ENCODE measurements around the gene AVEN. TPM values are rescaled to one million over a fixed set of nuclear protein-coding genes. Genes with fewer than 3 reads are reported as not detected.

Gene AVEN
- total RNA-seq, 1 donor: 34.7 TPM

DNA sequence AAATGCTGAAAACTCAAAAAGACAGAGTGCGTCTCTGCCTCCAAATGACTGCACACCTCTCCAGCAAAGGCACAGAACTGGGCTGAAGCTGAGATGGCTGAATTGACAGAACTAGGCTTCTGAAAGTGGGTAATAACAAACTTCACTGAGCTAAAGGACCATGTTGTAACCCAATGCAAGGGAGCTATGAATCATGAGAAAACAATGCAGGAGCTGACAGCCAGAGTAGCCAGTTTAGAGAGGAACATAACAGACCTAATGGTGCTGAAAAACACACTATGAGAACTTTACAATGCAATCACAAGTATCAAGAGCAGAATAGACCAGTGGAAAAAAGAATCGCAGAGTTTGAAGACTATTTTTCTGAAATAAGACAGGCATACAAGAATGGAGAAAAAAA lies 10.1 kb upstream of the AVEN start:
- Histone ChIP-seq H3K79me2 (ENCODE audit: insufficient read depth, low read length) (no peaks in the 10 kb centered on the region), H3K4me3 (ENCODE audit: insufficient read depth, low read length) (no peak overlapping the region), H3K36me3 (ENCODE audit: insufficient read depth, low read length) (no peaks in the 10 kb centered on the region), H3K27me3 (ENCODE audit: insufficient read depth, low read length) (no peaks in the 10 kb centered on the region), H3K9me3 (ENCODE audit: low read depth, low read length) (no peaks in the 10 kb centered on the region), H3K4me1 (ENCODE audit: insufficient read depth, low read length) (peaks cover 33% of the 10 kb centered on the region), H3K4me2 (ENCODE audit: insufficient read depth, low read length) (peak overlapping the region; percentile 66), H2AFZ (ENCODE audit: low read length) (no peak overlapping the region), H4K20me1 (ENCODE audit: insufficient read depth, low read length) (no peaks in the 10 kb centered on the region), H3K27ac (ENCODE audit: low read depth, low read length) (peak overlapping the region; percentile 92)
- peak; percentile 25 for DNase-seq (ENCODE audit: insufficient read length, low spot score, missing footprints)
- no peak for TF ChIP-seq CTCF (IDR thresholded peaks at IDR 0.05; ENCODE audit: extremely low read depth, low read depth, low read length)

DNA sequence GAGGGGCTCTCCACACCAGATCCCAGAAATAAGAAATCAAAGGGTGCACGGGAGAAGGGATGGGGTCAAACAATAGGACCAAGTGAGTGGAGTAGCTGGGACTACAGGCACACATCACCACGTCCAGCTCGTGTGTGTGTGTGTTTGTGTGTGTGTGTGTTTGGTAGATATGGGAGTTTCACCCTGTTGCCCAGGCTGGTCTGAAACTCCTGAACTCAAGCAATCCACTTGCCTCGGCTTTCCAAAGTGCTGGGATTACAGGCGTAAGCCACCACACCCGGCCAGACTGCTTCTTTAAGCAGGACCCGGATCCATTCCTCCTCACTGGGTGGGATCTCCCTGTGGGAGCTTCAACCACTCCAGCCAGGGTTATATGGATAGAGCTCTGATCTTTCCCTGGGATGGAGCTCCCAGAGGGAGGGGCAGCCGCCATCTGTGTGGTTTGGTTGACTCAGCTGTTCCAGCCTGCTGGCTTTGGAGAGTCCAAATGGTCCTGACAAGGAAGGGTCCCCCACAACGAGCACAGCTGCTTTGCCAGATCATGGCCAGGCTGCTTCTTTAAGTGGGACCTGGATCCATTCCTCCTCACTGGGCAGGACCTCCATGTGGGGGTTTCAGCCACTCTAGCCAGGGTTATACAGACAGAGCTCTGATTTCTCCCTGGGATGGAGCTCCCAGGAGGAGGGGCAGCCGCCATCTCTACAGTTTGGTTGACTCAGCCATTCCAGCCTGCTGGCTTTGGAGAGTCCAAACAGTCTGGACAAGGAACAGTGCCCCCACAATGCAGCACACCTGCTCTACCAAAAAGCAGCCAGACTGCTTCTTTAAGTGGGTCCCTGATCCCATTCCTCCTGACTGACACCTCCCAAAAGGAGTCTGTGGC lies 9.1 kb upstream of the AVEN start:
- Histone ChIP-seq H3K79me2 (ENCODE audit: insufficient read depth, low read length) (no peaks in the 10 kb centered on the region), H3K4me3 (ENCODE audit: insufficient read depth, low read length) (no peak overlapping the region), H3K9me3 (ENCODE audit: low read depth, low read length) (no peaks in the 10 kb centered on the region), H3K36me3 (ENCODE audit: insufficient read depth, low read length) (no peaks in the 10 kb centered on the region), H3K27me3 (ENCODE audit: insufficient read depth, low read length) (no peaks in the 10 kb centered on the region), H3K4me1 (ENCODE audit: insufficient read depth, low read length) (peaks cover 42% of the 10 kb centered on the region), H3K27ac (ENCODE audit: low read depth, low read length) (peak overlapping the region; percentile 92), H2AFZ (ENCODE audit: low read length) (peak overlapping the region; percentile 48), H3K4me2 (ENCODE audit: insufficient read depth, low read length) (peak overlapping the region; percentile 66), H4K20me1 (ENCODE audit: insufficient read depth, low read length) (no peaks in the 10 kb centered on the region)
- peak; percentile 62 for DNase-seq (ENCODE audit: insufficient read length, low spot score, missing footprints)
- no peak for TF ChIP-seq CTCF (IDR thresholded peaks at IDR 0.05; ENCODE audit: extremely low read depth, low read depth, low read length)

GRCh38 chr15:34046471-34047145 lies 7.6 kb upstream of the AVEN start:
- Histone ChIP-seq H3K27ac (ENCODE audit: low read depth, low read length) (no peak overlapping the region), H3K4me1 (ENCODE audit: insufficient read depth, low read length) (peaks cover 42% of the 10 kb centered on the region), H4K20me1 (ENCODE audit: insufficient read depth, low read length) (no peaks in the 10 kb centered on the region), H2AFZ (ENCODE audit: low read length) (no peak overlapping the region), H3K9me3 (ENCODE audit: low read depth, low read length) (no peaks in the 10 kb centered on the region), H3K36me3 (ENCODE audit: insufficient read depth, low read length) (no peaks in the 10 kb centered on the region), H3K4me3 (ENCODE audit: insufficient read depth, low read length) (no peak overlapping the region), H3K27me3 (ENCODE audit: insufficient read depth, low read length) (no peaks in the 10 kb centered on the region), H3K4me2 (ENCODE audit: insufficient read depth, low read length) (no peak overlapping the region), H3K79me2 (ENCODE audit: insufficient read depth, low read length) (no peaks in the 10 kb centered on the region)
- no peak for DNase-seq (ENCODE audit: insufficient read length, low spot score, missing footprints)
- TF ChIP-seq CTCF (IDR thresholded peaks at IDR 0.05; ENCODE audit: extremely low read depth, low read depth, low read length): no peak

DNA sequence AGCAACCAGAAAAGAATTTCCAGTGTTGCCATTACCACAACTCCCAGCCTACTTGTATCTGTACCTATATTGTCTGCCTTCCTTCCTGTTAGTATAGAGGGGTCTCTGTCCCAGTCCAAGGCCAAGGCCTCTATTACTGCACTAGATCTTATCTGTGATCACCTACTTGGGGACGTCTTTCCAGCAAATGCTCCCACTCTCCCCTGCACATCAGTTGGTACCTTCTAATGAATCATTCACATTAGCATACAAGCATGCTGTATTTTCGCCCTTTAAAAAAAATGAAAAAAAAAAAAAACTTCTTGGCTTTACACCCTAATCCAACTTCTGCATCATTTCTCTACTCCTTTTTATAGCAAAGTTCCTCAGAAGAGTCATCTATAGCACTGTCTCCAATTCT lies 4.8 kb upstream of the AVEN start:
- Histone ChIP-seq H2AFZ (ENCODE audit: low read length) (peak overlapping the region; percentile 13), H4K20me1 (ENCODE audit: insufficient read depth, low read length) (no peaks in the 10 kb centered on the region), H3K4me3 (ENCODE audit: insufficient read depth, low read length) (no peak overlapping the region), H3K27me3 (ENCODE audit: insufficient read depth, low read length) (no peaks in the 10 kb centered on the region), H3K79me2 (ENCODE audit: insufficient read depth, low read length) (no peaks in the 10 kb centered on the region), H3K4me1 (ENCODE audit: insufficient read depth, low read length) (peaks cover 42% of the 10 kb centered on the region), H3K4me2 (ENCODE audit: insufficient read depth, low read length) (peak overlapping the region; percentile 35), H3K36me3 (ENCODE audit: insufficient read depth, low read length) (no peaks in the 10 kb centered on the region), H3K27ac (ENCODE audit: low read depth, low read length) (no peak overlapping the region), H3K9me3 (ENCODE audit: low read depth, low read length) (no peaks in the 10 kb centered on the region)
- peak; percentile 53 for DNase-seq (ENCODE audit: insufficient read length, low spot score, missing footprints)
- TF ChIP-seq CTCF (IDR thresholded peaks at IDR 0.05; ENCODE audit: extremely low read depth, low read depth, low read length): no peak
